Measurements from ENCODE around the gene ZNF462. TPM values are rescaled to one million over a fixed set of nuclear protein-coding genes. Genes with fewer than 3 reads are reported as not detected.

Gene ZNF462
- total RNA-seq, 2 donors from 2014 or later = 4.7 to 8.9 TPM

DNA sequence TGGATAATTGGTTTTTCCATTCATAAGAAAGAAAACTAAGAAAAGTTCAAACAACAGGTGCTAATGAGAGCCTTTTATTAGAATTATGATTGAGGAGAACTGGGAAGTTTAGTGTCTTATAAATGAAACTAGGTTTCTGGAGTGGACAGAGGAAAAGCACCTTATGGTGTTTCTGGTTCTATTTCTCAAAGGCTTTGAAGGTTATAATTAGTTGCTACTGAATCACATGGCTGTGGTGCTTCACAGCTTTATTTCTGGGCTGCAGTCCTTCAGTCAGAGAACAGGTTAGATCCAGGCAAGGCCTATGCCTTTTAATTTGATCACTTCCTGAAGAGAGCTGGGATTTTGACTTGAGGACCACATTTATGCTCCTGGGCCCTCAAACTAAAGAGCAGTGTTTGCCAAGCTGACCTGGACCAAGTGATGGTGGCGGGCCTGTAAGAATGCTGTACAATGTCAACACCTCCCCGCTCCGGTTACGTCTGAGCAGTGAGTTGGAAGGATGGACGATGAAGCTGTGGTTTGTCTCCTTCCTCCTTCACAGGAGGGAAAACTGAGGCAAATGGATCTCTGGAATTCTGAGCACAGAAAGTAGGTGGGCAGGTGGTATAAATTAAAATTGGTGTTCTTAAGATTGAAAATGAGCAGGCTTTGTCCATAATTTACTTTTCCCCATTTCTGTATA, 56.0 kb downstream of the ZNF462 start:
- no peaks in the 10 kb centered on the region for H3K9me3 ChIP-seq
- no peak for DNase-seq
- no peak for ATAC-seq
- H3K4me1 ChIP-seq = peaks cover 33% of the 10 kb centered on the region
- TF ChIP-seq POLR2A (IDR thresholded peaks at IDR 0.05) = no peak
- no peak for TF ChIP-seq CTCF (IDR thresholded peaks at IDR 0.05)
- intact Hi-C loops (cut with DNase I) = no loop called here
- no peaks in the 10 kb centered on the region for H3K36me3 ChIP-seq (replicated peaks in 1 of 2; ENCODE audit: insufficient read depth in 1 of 2, low read depth in 2 of 2)
- H3K4me3 ChIP-seq = no peak overlapping the region
- 96 to 98% methylated on average over 5 of the region's 5 CpGs for WGBS, 2 donors
- no peaks in the 10 kb centered on the region for H3K27me3 ChIP-seq
- H3K27ac ChIP-seq = no peak overlapping the region

GRCh38 chr9:106920091-106920490, 57.1 kb downstream of the ZNF462 start:
- Histone ChIP-seq H3K36me3 (replicated peaks in 1 of 2; ENCODE audit: insufficient read depth in 1 of 2, low read depth in 2 of 2) (no peaks in the 10 kb centered on the region), H3K4me3 (no peak overlapping the region), H3K4me1 (peaks cover 33% of the 10 kb centered on the region), H3K27ac (peak overlapping the region in 2 of 4 donors; percentile 67 to 74), H3K9me3 (no peaks in the 10 kb centered on the region), H3K27me3 (no peaks in the 10 kb centered on the region)
- DNase-seq (no peak), ATAC-seq (no peak)
- intact Hi-C loops (cut with DNase I) = no loop called here
- TF ChIP-seq CTCF (IDR thresholded peaks at IDR 0.05) = no peak
- TF ChIP-seq POLR2A (IDR thresholded peaks at IDR 0.05) = no peak
- WGBS, 2 donors = 95% methylated on average over 4 of the region's 4 CpGs

DNA sequence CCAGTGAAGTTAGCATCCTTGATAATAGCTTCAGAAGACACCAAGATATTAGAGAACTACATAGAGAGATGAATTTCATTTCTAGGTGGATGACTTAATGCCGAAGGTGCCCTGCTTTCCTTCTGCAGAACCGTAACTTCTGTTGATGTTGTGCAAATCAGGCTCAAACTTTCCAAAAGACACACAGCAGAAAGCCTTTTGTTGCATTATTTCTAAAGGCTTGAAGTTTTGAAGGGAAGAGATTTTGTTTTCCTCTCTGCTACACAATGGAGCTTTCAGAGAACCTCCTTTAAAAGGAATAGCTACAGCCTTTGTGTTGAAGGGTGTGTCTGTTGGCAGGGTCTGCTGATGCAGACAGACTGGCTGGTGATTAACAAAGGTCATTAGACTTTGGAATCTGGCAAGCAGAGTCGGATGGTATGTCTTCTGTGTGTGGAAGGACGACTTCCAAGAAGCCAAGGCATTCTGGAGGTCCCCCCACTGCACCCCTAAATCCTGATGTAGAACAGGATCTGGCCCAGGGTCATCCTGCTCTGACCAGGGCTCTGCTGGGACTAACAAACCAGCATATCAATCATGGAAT, 57.8 kb downstream of the ZNF462 start:
- peaks cover 33% of the 10 kb centered on the region for H3K4me1 ChIP-seq
- intact Hi-C loops (cut with DNase I) = no loop called here
- ATAC-seq = peak; percentile 16

GRCh38 chr9:106921341-106921899, 58.5 kb downstream of the ZNF462 start:
- Histone ChIP-seq H3K9me3 (no peaks in the 10 kb centered on the region), H3K4me1 (peaks cover 28% of the 10 kb centered on the region), H3K27me3 (no peaks in the 10 kb centered on the region), H3K27ac (peak overlapping the region in 3 of 4 donors; percentile 6 to 74 (median 67)), H3K4me3 (no peak overlapping the region), H3K36me3 (replicated peaks in 1 of 2; ENCODE audit: insufficient read depth in 1 of 2, low read depth in 2 of 2) (no peaks in the 10 kb centered on the region)
- intact Hi-C loops (cut with DNase I) = no loop called here
- DNase-seq = peak in 2 of 4 donors; percentile 26 to 68
- 12 to 34% methylated on average over 3 of the region's 3 CpGs for WGBS, 2 donors
- peak; percentile 68 for ATAC-seq
- TF ChIP-seq CTCF (IDR thresholded peaks at IDR 0.05) (no peak), POLR2A (IDR thresholded peaks at IDR 0.05) (no peak)

More for the DNA sequence above, 57.8 kb downstream of the ZNF462 start:
- H3K27me3 ChIP-seq = no peaks in the 10 kb centered on the region
- 44 to 53% methylated on average over 4 of the region's 4 CpGs for WGBS, 2 donors
- peak in 1 of 4 donors; percentile 29 for DNase-seq
- H3K36me3 ChIP-seq (replicated peaks in 1 of 2; ENCODE audit: insufficient read depth in 1 of 2, low read depth in 2 of 2) = no peaks in the 10 kb centered on the region
- H3K9me3 ChIP-seq = no peaks in the 10 kb centered on the region
- TF ChIP-seq POLR2A (IDR thresholded peaks at IDR 0.05) = no peak
- TF ChIP-seq CTCF (IDR thresholded peaks at IDR 0.05) = no peak
- H3K4me3 ChIP-seq = no peak overlapping the region
- H3K27ac ChIP-seq = peak overlapping the region in 3 of 4 donors; percentile 6 to 74 (median 67)
